CD14-positive monocyte (primary cell): ENCODE results near the gene SIRPD. TPM values are rescaled to one million over a fixed set of nuclear protein-coding genes. Genes with fewer than 3 reads are reported as not detected.
A peak's percentile ranks its signal among the peaks of the same experiment; 100 is the strongest.

ENCODE experiments used
- DNase-seq, 3 donors: peaks; one replicate each; pipeline ENCODE4 v3.0.0-alpha.2; 2011 to 2022
- H2AFZ ChIP-seq: 2 replicates; pipeline ENCODE4 v1.6.0; 2012; ENCODE audit warnings: mild to moderate bottlenecking, low read depth, low read length, inconsistent platforms; ENCODE audit not compliant: insufficient read depth, poor library complexity, severe bottlenecking
- H3K27ac ChIP-seq, 2 donors: 1 replicate in 1 of 2; 2 replicates in 1 of 2; pipeline ENCODE4 v1.5.1; 2012 to 2013; ENCODE audit warnings: low read length in 2 of 2, control low read depth in 1 of 2, inconsistent platforms in 1 of 2, low read depth in 1 of 2, mild to moderate bottlenecking in 1 of 2
- H3K27me3 ChIP-seq, 2 donors: one replicate each; pipeline versions ENCODE4 v1.6.0 to v1.6.1; 2011 to 2013; ENCODE audit warnings: low read length in 2 of 2; ENCODE audit not compliant: control insufficient read depth in 2 of 2, insufficient read depth in 2 of 2
- H3K36me3 ChIP-seq, 2 donors: replicated peaks in 1 of 2; 1 replicate in 1 of 2; 2 replicates in 1 of 2; pipeline versions ENCODE4 v1.5.1 to v1.6.1; 2012 to 2013; ENCODE audit warnings: low read length in 2 of 2, control low read depth in 1 of 2, inconsistent platforms in 1 of 2, mild to moderate bottlenecking in 1 of 2; ENCODE audit not compliant: insufficient read depth in 2 of 2, control insufficient read depth in 1 of 2
- H3K4me1 ChIP-seq, 2 donors: 1 replicate in 1 of 2; 2 replicates in 1 of 2; pipeline versions ENCODE4 v1.5.1 to v1.6.1; 2012 to 2013; ENCODE audit warnings: low read length in 2 of 2, control low read depth in 1 of 2, inconsistent platforms in 1 of 2, mild to moderate bottlenecking in 1 of 2, moderate library complexity in 1 of 2; ENCODE audit not compliant: insufficient read depth in 2 of 2, control insufficient read depth in 1 of 2
- H3K4me2 ChIP-seq: replicated peaks from 2 replicates; pipeline ENCODE3; 2012; ENCODE audit warnings: low read length, moderate library complexity, mild to moderate bottlenecking; ENCODE audit not compliant: poor library complexity, severe bottlenecking; ENCODE audit errors: extremely low read depth
- H3K4me3 ChIP-seq, 3 experiments: fragments of 200-600 bp in 1 of 3; sonication (generic) in 1 of 3; replicated peaks in 1 of 3; 1 replicate in 2 of 3; 2 replicates in 1 of 3; pipeline ENCODE4 v1.5.1; 2011 to 2013; ENCODE audit warnings: low read length in 3 of 3, mild to moderate bottlenecking in 3 of 3, control low read depth in 2 of 3, low read depth in 2 of 3, inconsistent platforms in 1 of 3, moderate library complexity in 1 of 3
- H3K79me2 ChIP-seq: 2 replicates; pipeline ENCODE4 v1.6.0; 2012; ENCODE audit warnings: mild to moderate bottlenecking, control low read depth, inconsistent platforms, low read length, moderate library complexity; ENCODE audit not compliant: insufficient read depth
- H3K9ac ChIP-seq: 2 replicates; pipeline ENCODE4 v1.6.0; 2017; ENCODE audit warnings: low read length, mild to moderate bottlenecking; ENCODE audit not compliant: insufficient read depth, poor library complexity, severe bottlenecking
- H3K9me3 ChIP-seq, 2 donors: replicated peaks in 1 of 2; 1 replicate in 1 of 2; 2 replicates in 1 of 2; pipeline versions ENCODE4 v1.5.1 to v1.6.1; 2012 to 2013; ENCODE audit warnings: low read length in 2 of 2, control low read depth in 1 of 2; ENCODE audit not compliant: control insufficient read depth in 1 of 2, insufficient read depth in 1 of 2
- H4K20me1 ChIP-seq: 2 replicates; pipeline ENCODE4 v1.6.0; 2012; ENCODE audit warnings: mild to moderate bottlenecking, low read length, control low read depth, moderate library complexity; ENCODE audit not compliant: insufficient read depth
- H3K27ac Mint-ChIP-seq, 7 donors: one replicate each; pipeline ENCODE4 v1.8.0; 2020; ENCODE audit warnings: mild to moderate bottlenecking in 7 of 7, mixed read lengths in 7 of 7, moderate library complexity in 6 of 7, inconsistent platforms in 2 of 7
- H3K27me3 Mint-ChIP-seq, 3 donors: one replicate each; pipeline ENCODE4 v1.8.0; 2021 to 2022; ENCODE audit warnings: low read depth in 3 of 3, mild to moderate bottlenecking in 3 of 3, mixed read lengths in 3 of 3, moderate library complexity in 3 of 3, inconsistent platforms in 1 of 3
- H3K36me3 Mint-ChIP-seq, 2 donors: one replicate each; pipeline ENCODE4 v1.8.0; 2020; ENCODE audit warnings: mixed read lengths in 2 of 2, inconsistent platforms in 1 of 2, mild to moderate bottlenecking in 1 of 2
- H3K4me1 Mint-ChIP-seq: one replicate; pipeline ENCODE4 v1.8.0; 2020; ENCODE audit warnings: mild to moderate bottlenecking, mixed read lengths
- H3K4me3 Mint-ChIP-seq, 2 donors: one replicate each; pipeline ENCODE4 v1.8.0; 2020; ENCODE audit warnings: mild to moderate bottlenecking in 2 of 2, mixed read lengths in 2 of 2, moderate library complexity in 1 of 2
- H3K9me3 Mint-ChIP-seq, 7 donors: one replicate each; pipeline ENCODE4 v1.8.0; 2020 to 2022; ENCODE audit warnings: mixed read lengths in 7 of 7, mild to moderate bottlenecking in 6 of 7, moderate library complexity in 6 of 7, inconsistent platforms in 2 of 7
- CTCF ChIP-seq: fragments of 200-600 bp; IDR thresholded peaks from one replicate; pipeline ENCODE4 v1.8.0; 2022; ENCODE audit warnings: antibody characterized with exemption, mild to moderate bottlenecking
- WGBS: methylation state at CpG from one replicate; pipeline ENCODE4 v1.1.5; 2013; ENCODE audit warnings: missing lambda C conversion rate; ENCODE audit not compliant: insufficient coverage; 5-methylcytosine and 5-hydroxymethylcytosine counted together
- intact Hi-C, 2 donors: fragments of 100-400 bp; cut with micrococcal nuclease; formaldehyde crosslinking; loops; one replicate each; pipeline versions ENCODE4 v1.15.0 to v1.15.1; 2023
- polyA plus RNA-seq, 3 donors: library from polyadenylated mRNA; depleted of rRNA in 1 of 3; unstranded in 2 of 3; stranded (reverse) in 1 of 3; fragments of 300-500 nt in 2 of 3; fragments of >200 nt in 1 of 3; fragmentation: Illumina TruSeq in 2 of 3; gene quantifications; 1 replicate in 2 of 3; 2 replicates in 1 of 3; pipeline ENCODE4 v1.2.3, GENCODE V29; 2012 to 2021

The SIRPD gene
- polyA plus RNA-seq, 3 donors = 3.9 to 13.0 (median 12.0) TPM

- Histone ChIP-seq H3K9ac (no peak overlapping the region), H3K36me3 (no peaks in the 10 kb centered on the region), H3K79me2 (no peaks in the 10 kb centered on the region), H3K4me1 (peaks cover 7 to 11% of the 10 kb centered on the region in 2 donors), H3K9me3 (no peaks in the 10 kb centered on the region), H2AFZ (no peak overlapping the region), H3K4me2 (no peak overlapping the region), H3K27me3 (no peaks in the 10 kb centered on the region), H3K27ac (no peak overlapping the region), H4K20me1 (no peaks in the 10 kb centered on the region), H3K4me3 (no peak overlapping the region)
- intact Hi-C loops = loop anchor here in 1 of 2 donors (10.0 kb wide), 1 partner anchor 269 kb away; no protein-coding TSS in a partner anchor
- peaks cover 0 to 5% of the 10 kb centered on the region in 2 donors for H3K36me3 Mint-ChIP-seq
- TF ChIP-seq CTCF = no peak
- peaks cover 15% of the 10 kb centered on the region for H3K4me1 Mint-ChIP-seq
- peaks cover 0 to 9% (median 1%) of the 10 kb centered on the region in 3 donors for H3K27me3 Mint-ChIP-seq
- no peak overlapping the region for H3K27ac Mint-ChIP-seq
- no peak overlapping the region for H3K4me3 Mint-ChIP-seq
- WGBS = no CpG with 5 or more reads among the region's 1 CpG
- peaks cover 0 to 2% (median 0%) of the 10 kb centered on the region in 7 donors for H3K9me3 Mint-ChIP-seq
- DNase-seq = no peak
Measured at GRCh38 chr20:1505871-1506270, 51.6 kb downstream of the SIRPD start.

GRCh38 chr20:1505361-1505760 lies 52.1 kb downstream of the SIRPD start:
- no peak for DNase-seq
- peak overlapping the region in 1 of 7 donors; percentile 49 for H3K27ac Mint-ChIP-seq
- Histone ChIP-seq H3K4me2 (no peak overlapping the region), H3K9ac (no peak overlapping the region), H2AFZ (no peak overlapping the region), H3K4me1 (peaks cover 7 to 11% of the 10 kb centered on the region in 2 donors), H3K4me3 (no peak overlapping the region), H3K27me3 (no peaks in the 10 kb centered on the region), H3K79me2 (no peaks in the 10 kb centered on the region), H3K27ac (no peak overlapping the region), H4K20me1 (no peaks in the 10 kb centered on the region), H3K9me3 (no peaks in the 10 kb centered on the region), H3K36me3 (no peaks in the 10 kb centered on the region)
- H3K36me3 Mint-ChIP-seq = peaks cover 0 to 5% of the 10 kb centered on the region in 2 donors
- H3K4me3 Mint-ChIP-seq = no peak overlapping the region
- peaks cover 0 to 9% (median 1%) of the 10 kb centered on the region in 3 donors for H3K27me3 Mint-ChIP-seq
- intact Hi-C loops = loop anchor here in 1 of 2 donors (10.0 kb wide), 1 partner anchor 269 kb away; no protein-coding TSS in a partner anchor
- no peak for TF ChIP-seq CTCF
- WGBS = 100% methylated on average over 1 of the region's 3 CpGs
- H3K4me1 Mint-ChIP-seq = peaks cover 17% of the 10 kb centered on the region
- H3K9me3 Mint-ChIP-seq = peaks cover 0 to 2% (median 0%) of the 10 kb centered on the region in 7 donors
